Superior temporal gyrus (tissue), 1 donor: ENCODE data around the gene BTBD9.
"Not testable (repeated sequence)": the region's sequence is repeated elsewhere in the genome, so short reads cannot be mapped to it uniquely, and the experiment has no call there.

Experiments
- DNase-seq: peaks from one replicate; pipeline ENCODE4 v3.0.0-alpha.2; 2016; ENCODE audit errors: extremely low spot score

Gene BTBD9

DNA sequence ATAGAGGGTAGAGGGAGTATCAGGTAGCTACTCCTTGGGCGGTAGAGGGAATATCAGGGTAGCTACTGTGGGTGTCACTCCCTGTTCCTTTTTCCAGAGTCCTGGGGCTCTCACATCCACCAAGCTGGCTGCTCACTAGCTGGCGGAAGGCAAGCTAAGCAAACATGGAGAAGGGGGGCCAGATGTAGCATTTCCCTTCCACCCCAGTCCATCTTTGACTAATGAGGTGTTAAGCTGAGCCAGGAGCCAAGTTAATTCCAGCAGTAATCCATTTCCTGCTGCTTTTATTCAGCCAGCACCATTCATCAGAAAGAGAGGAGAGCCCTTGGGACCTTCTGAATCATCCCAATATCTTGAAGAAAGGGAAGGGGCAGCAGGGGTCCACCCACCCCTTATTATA lies 490.2 kb downstream of the BTBD9 start:
- no peak for DNase-seq

DNA sequence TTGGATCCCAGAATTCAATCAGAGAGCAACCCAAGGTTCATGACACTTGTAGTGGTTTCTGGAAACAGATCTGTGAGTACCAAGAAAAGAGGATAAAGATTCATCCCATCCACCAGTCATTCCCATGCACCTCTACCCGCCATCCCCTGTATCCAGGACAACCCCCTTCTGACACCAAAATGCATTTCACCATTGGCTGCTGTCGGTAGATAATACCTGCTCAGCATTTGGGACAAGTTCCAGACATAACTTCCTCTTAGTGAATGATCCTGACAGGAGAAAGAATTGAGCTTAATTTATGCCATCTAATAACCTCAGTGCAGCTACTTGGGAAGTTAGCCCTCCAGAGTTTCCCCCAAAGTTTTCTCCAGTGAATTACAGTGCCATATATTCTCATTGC lies 491.1 kb downstream of the BTBD9 start:
- no peak for DNase-seq

DNA sequence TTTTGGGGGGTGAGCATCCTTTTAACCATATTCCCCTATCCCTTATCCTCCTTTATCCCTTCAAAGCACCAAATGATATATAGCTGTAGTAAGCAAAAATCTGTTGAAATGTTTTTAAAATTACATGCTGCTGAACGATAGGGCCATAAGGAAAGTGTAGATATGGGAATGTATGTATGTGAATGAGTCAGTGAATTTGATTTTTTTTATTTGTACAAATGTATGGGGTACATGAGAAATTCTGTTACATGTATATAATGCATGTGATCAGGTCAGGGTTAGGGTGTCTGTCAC lies 493.0 kb downstream of the BTBD9 start:
- DNase-seq, result no peak

DNA sequence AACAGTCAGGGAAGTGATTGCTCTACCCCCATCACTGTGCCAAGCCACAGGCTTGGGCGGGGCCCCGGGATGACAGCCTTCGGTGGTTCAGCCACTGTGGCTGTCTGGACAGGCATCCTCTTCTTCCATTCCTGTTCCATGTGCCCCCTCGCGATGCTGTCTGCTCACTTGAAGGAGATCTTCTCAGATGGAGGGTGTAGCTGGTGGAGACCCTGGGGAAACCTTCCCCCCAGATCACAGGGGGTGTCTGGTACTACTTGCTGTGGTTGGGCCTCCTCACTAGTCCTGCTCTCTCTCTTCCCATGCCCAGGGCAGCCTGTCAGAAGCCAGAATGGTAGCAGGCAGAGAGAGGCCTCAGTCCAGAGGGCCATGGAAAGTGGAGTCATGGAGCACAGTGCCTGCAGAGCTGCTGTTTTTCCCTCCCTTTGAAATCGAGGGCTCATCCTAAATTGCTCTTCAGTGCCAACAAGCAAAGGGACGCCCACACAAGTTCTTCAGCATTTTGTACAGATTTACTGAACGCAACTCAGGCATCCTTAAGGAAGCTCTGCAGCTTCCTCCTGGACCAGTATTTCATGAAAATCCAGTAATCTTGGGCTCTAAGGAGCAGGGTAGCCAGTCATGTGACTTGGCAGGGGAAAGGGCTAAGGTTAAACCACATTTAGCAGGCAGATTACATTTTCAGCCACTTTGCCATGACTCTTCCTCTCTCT lies 493.6 kb downstream of the BTBD9 start:
- peak; percentile 57 for DNase-seq

DNA sequence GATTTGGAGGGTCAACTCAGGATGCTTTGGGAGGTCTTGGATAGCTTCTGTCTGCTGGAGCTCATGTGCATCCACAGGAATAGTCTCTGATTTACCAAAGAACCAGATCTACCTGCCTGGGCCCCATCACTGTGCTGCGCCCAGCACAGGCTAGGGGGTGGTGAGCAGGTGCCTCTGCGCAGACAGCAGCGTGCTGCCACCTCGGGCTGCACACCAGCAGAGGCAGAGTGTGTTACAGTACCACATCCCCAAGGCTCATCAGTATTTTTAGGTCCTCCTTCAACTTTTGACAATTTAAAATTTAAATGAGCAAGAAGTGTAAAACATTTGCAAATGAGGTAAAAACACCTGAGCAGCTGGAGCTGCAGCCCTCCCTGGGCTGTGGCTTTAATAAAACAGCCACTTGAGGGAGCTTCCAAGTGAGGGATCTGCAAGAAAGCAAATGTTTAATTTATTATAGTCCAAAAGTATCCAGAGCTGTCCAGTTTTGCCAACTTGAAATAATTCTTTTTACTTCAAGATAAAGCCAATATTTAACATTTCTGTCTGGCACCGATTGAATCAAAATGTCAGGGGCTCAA lies 495.3 kb downstream of the BTBD9 start:
- DNase-seq, result no peak

DNA sequence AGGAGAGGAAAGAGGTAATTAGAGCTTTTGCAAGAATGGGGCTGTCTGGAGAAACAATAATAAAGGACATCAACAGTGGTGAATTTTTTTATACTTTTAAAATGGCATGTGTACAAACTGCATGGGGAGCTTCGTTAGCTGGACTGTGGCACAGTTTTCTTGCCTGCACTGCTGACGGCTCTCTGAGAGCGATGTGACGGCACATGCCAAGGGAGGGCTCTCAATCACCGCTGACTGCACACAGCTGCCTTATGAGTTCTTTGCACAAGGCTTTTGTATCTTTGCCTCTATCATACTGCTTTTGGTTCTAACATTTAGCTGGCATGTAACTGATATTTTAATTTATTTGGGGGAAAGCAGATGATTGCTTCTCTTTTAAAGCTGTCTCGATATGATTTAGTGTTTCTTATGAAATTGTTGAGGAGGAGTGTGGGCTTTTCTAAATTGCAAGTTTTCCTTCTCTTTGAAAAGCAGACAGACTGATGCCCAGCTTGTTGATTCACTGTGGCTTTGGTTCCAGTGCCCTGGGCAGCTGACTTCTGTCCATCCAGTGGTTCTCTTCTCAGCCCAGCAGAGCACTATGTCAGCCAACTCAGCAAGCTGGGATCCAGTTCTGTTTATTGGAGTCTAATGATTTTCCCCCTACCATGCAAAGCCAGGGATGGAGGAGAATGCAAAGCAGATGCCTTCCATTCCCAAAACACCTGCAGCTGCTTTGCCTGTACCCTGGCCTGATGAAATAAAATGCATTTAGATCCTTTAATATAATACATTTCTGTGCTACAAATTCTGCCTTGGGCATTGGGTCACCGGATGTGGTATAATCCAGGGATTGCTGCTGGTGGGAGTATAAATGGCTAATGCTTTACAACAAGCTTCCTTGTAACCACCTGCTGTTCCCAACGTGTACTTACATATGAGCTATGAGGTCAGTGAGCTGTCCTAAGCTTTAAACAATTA lies 496.3 kb downstream of the BTBD9 start:
- peak; percentile 81 for DNase-seq

DNA sequence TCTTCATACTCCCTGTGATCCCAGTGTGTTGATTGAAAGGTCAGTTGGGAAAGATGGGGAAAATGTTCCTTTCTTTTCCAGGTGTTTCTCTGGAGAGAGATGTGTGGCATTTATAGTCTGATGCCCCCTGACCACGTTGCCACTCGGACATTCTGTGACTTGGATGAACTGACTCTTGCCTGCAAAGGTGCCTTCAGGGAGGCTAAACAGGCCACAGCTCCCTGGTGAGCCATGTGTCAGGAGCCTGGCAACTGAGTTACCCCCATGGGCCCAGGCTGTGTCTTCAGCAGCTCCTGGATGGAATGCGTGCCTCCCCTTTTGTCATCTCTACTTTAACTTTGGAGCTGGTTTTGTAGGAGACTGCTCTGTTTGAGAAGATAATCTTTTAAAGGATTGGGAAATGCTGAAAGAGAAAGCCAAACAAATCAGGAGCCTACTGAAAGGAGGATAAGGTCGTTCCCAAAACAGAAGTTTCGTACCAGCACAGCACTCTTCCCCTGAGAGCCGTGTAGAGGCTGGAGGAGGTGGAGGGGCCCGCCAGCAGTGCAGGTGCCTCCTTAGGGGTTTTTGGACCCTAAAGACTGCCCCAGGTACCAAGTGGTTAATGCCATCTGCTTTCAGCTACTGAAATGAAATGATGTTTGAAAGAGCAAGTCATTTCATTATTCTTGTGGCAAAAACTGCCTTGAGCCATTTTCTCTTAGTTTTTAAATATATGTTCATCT lies 497.4 kb downstream of the BTBD9 start:
- DNase-seq, result no peak

DNA sequence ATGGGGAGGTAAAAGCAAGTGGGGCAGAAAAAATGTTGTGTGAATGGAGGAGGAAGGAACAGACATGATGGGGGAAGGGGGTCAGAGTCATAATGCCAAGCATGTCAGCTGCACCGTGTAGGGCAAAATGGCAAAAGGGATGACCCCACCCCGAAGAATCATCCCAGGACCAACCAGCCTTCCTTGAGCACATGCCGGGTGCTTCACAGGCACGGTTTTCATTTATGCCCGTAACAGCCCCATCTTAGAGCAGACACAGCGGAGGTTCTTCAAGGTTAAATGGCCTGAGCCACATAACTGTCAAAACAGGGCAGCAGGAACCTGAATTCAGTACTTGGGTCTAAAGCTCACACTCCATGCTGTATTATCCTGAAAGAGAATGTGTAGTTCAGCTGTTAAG lies 498.0 kb downstream of the BTBD9 start:
- DNase-seq, result no peak

DNA sequence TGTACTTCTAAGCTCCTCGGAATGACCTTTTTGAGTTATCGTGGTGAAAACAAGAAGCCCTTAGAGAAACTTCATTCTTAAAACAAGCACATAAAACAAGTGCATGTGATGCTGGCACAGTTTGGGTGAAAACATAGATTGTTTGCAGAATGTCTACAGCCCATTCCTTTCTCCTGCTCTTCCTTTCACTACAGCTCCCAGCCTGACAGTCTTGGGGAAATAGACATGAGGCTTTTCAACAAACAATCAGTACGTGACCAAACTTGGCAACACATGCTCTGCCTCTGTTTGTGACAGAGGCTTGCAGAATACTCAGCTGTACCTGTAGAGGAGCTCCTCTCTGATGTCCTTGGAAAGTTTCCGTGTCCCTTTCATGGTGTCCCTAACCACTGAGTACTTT lies 498.6 kb downstream of the BTBD9 start:
- no peak for DNase-seq

DNA sequence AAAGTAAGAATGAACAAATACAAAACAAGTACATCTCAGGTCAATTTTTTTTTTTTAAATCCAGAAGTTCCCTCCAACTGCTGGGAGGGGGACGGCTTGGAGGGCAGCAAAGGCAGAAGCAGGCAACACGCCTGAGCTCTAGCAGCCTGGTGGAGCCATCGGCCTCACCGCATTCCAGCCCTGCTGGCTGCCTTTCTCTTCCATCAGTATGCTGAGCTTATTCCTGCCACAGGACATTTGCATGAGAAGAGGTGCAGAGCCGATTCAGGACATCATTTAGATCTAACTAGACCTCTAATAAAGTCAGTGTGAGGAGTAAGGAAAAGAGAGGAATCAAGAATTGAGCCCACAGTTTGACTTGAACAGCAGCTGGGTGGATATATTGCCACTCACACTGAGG lies 501.4 kb downstream of the BTBD9 start:
- no peak for DNase-seq

DNA sequence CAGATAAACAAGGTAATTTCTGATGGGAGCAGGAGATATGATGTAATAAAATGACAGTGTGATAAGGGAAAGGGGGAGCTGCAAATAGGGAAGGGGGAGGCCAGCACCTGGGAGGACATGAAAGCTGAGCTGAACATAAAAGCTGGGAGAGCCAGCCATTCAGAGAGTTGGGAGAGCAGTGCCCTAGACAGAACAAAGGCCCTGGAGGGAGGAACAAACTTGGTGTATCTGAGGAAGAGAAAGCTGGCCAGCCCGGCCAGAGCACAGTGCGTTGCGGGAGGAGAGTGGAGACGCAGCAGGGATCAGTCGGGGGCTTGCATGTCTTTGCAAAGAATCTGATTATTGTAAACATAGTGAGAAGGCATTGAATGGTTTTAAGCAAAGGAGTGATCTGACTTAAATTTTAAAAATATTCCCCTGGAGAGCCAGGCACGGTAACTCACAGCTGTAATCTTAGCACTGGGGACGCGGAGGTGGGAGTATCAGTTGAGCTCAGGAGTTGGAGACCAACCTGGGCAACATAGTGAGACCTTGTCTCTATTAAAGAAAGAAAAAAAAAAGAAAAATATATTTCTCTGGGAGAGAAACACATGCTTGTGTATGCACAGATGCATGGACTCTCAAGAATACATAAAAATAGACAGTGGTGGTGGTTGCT lies 502.0 kb downstream of the BTBD9 start:
- DNase-seq, result no peak

DNA sequence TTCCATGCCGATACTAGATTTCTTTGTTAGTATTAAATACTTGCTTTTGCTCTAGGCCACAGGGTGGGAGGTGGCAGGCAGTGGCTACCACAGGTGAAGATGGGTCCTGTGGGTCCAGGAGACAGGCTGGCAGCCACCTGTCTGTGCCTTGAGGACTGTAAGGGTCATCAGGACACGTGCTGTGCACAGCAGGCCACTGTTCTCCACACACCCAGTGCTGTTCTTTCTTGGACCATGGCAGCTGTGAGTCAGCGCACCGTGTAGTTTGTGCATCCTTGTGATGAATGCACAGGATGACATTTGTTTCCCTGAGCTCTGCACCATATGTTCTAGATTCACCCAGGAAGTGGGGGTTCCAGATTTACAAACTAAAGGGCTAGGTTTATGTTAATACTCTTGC lies 503.2 kb downstream of the BTBD9 start:
- DNase-seq, result no peak

DNA sequence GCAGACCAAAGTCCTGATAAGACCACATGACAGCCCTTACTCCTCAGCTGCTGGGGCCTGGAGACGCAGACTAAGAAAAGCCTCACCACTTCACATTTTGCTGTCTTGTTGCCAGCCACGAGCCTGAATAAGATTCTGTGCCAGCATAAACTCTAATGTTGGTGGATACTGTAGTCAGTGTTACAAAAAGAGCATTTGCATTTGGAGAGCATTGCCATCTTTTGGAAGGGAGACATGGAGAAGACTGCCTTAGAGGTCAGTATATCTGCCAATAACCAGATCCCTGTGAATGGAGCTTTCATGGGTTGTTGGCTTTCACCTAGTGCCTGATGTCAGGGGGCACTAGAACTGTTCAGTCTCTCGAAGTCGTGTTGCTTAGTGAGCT lies 505.0 kb downstream of the BTBD9 start:
- no peak for DNase-seq

DNA sequence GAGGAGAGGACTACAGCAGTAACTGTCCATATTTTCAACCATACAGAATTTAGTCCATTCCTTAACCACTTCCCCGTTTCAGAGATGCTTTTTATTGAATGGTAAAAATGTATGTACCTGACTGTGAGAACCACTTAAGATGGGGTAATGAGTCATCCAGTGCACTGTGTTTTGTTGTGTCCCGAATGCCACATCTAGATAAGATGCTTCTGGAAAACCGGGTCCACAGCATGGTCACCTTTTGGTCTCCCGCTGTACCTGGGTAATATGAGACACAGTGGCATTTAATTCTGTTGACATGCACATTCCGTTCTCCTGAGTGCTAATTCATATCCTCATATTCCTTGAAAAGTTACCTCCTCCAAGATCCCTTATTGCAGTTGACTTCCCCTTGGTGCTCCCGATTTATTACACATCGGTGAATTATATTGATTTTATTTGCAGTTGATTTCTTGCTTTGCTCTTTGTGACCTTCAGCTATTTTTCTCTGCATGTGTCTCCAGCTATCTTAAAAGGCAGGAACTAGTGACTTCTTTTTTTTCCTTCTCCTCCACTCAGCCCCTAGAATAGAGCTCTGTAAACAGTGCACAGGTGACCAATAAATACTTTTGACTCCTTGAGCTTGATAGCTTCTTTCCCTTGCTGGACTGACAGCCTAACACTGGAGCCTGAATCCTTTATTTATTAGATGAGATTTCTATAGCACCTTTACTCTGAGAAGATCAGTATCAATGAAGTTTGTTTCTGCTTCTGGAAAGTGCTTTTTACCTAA lies 505.6 kb downstream of the BTBD9 start:
- no peak for DNase-seq

DNA sequence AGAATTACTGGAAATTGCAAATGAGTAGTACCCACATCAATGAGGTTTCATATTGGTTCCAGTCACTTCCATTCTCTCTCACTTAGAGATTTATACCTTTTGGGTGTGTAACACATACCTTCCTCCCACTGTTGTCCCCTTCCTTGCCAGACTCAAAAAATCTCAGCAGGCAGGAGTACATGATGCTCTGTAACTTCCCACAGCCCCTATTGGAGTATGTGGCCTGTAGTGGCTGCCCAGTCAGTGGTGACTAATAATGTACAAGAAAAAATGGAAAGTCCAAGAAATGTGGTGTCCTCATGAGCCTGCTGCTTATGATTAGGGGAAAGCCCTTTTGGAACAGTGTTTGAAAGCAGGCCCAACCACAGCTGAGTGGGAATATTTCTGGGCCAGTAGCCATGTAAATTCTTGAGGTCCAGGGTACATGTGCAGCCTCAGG lies 508.2 kb downstream of the BTBD9 start:
- no peak for DNase-seq

DNA sequence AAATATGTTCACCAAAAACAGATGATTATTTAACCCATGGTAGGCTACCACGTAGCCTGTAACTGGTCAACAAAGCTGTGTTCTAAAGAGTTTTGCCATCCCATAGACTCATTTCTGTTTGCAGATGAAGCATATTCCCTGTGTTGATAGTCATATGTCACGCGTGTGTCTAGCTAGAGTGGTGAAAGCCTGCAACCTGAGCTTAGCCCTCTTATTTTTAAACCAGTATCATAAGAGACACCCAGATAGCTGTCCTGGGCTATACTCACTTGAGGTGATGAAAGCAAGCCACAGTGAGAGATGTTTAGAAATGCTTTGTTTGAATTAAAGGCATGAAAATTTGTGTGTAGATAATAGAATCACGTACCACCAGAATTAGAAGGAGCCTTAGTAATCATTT lies 512.4 kb downstream of the BTBD9 start:
- DNase-seq, result no peak

DNA sequence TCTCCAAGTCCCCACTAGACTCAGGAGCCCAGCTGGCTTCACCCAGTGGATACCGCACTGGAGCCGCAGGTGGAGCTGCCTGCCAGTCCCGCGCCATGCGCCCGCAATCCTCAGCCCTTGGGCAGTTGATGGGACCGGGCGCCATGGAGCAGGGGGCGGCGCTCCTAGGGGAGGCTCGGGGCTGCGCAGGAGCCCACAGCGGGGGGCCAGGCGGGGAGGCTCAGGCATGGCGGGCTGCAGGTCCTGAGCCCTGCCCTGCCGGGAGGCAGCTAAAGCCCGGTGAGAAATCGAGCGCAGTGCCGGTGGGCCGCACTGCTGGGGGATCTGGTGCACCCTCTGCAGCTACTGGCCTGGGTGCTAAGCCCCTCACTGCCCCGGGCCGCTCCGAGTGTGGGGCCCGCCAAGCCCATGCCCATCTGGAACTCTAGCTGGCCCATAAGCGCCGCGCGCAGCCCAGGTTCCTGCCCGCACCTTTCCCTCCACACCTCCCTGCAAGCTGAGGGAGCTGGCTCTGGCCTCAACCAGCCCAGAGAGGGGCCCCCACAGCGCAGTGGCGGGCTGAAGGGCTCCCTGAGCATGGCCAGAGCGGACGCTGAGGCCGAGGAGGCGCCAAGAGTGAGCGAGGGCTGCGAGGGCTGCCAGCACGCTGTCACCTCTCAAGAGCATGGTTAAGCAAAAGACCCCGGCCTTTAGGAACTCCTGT lies 515.4 kb downstream of the BTBD9 start:
- DNase-seq, result not testable (repeated sequence)

DNA sequence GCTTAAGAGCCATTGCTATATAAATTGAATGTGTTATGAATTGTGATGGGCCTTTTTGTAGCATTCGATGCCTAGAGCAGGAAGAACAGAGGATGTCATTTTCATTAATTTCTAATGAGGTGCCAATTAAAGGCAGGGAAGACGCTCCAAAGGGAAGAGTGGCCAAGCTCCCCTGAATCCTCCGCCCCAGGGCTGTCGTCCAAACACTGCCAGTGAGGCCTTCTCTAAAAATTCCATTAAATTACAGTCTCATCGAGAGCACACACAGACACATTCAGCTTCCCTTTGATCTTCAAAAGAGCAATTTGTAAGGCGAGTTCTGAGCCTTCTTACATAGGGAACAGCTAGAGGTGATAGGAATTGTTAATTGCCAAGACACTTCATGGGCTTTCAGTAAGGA lies 520.2 kb downstream of the BTBD9 start:
- DNase-seq, result no peak

DNA sequence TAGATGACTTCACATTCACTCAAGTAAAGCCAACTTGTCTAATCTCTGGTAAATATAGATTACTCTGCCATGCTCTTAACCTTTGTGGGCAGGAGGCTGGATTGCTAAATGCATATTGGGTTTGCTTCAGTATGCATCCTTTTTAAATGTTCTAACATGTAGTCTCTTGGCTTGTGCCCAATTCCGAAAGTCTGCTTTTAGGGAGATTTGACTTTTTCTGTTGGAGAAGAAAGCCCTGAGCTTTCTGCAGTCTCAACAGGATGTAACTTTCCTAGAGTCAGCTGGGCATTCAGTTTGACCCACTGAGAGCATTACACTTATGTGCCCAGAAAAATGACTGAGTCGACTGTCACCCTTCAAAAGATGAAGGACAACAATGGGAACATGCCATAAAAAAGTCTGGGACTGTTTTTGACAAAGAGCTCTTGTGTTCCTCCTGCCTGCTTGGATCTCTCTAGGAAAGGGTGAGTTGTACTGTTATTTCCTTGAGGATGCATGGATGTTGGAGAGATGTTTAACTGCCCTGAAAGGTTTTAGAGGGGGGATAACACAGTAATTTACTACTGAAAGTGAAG lies 520.9 kb downstream of the BTBD9 start:
- no peak for DNase-seq
